DOHH2 (cell line): ENCODE measurements around the gene PTPRN2.

Source experiments
- CTCF ChIP-seq: fragments of 200-600 bp; sonication (generic); IDR thresholded peaks from one replicate; pipeline ENCODE4 v1.5.1; 2014; ENCODE audit warnings: antibody characterized with exemption, mild to moderate bottlenecking, low read depth, low read length; ENCODE audit not compliant: poor library complexity, severe bottlenecking
- EZH2phosphoT487 ChIP-seq: fragments of 200-600 bp; sonication (generic); IDR thresholded peaks from 2 replicates; pipeline ENCODE4 v1.6.1; 2017; ENCODE audit warnings: borderline replicate concordance, mild to moderate bottlenecking, antibody characterized with exemption, low read length, moderate library complexity, mixed read lengths

GRCh38 chr7:158098125-158099030 lies 489.2 kb downstream of the PTPRN2 start:
- TF ChIP-seq CTCF (no peak), EZH2phosphoT487 (no peak)
